K562 (cell line): ENCODE measurements around the gene F2RL2. TPM values are rescaled to one million over a fixed set of nuclear protein-coding genes. Genes with fewer than 3 reads are reported as not detected.

Experiments
- ATAC-seq: fragments of 200-7000 bp; cut with Tn5 transposase; 3 replicates; pipeline ENCODE4 v1.9.1; 2020; ENCODE audit warnings: moderate library complexity
- BruUV-seq: library from RNA; stranded (reverse); fragments of 400-500 nt; replicated peaks from 2 replicates; lab custom pipeline; 2021; lab: Mats Ljungman, UMichigan
- CTCF ChIA-PET: fragments of 300-600 bp; formaldehyde crosslinking; extraction: SDS; loops from one replicate; lab custom pipeline; 2021; ENCODE audit warnings: low intra/inter-chr PET ratio; lab: Yijun Ruan, JAX
- POLR2A ChIA-PET: fragments of 300-600, 350-650 bp; sonication (Branson Sonifier 250); formaldehyde crosslinking; extraction: SDS; loops from one replicate; lab custom pipeline; 2021; ENCODE audit warnings: antibody characterized with exemption, inconsistent platforms; lab: Yijun Ruan, JAX
- DNase-seq, 4 experiments: peaks; one replicate each; pipeline versions ENCODE4 v3.0.0 to v3.0.0-alpha.2; 2011 to 2018; ENCODE audit warnings: low spot score in 3 of 4, mixed read lengths in 3 of 4; ENCODE audit errors: extremely low read depth in 1 of 4
- FAIRE-seq: peaks from 2 replicates; lab custom pipeline; 2011; peaks lifted over from hg19 to GRCh38; lab: Jason Lieb, UNC
- H2AFZ ChIP-seq: 2 replicates; pipeline ENCODE4 v1.6.0; 2011; ENCODE audit warnings: low read depth, low read length, control low read depth, inconsistent platforms
- H3K27ac ChIP-seq: fragments of 200-600 bp; 3 replicates; pipeline ENCODE4 v1.8.0; 2011; ENCODE audit warnings: low read depth, mild to moderate bottlenecking, control low read depth, inconsistent platforms, low read length, moderate library complexity, mixed read lengths; ENCODE audit errors: extremely low read depth
- H3K27me3 ChIP-seq, 2 experiments: fragments of 300-600 bp in 1 of 2; 2 replicates in 1 of 2; 3 replicates in 1 of 2; pipeline versions ENCODE4 v1.6.0 to v1.8.0; 2011; ENCODE audit warnings: inconsistent platforms in 2 of 2, low read length in 2 of 2, mild to moderate bottlenecking in 1 of 2, mixed read lengths in 1 of 2, moderate library complexity in 1 of 2; ENCODE audit not compliant: control insufficient read depth in 2 of 2, insufficient read depth in 2 of 2
- H3K36me3 ChIP-seq: fragments of 300-600 bp; 3 replicates; pipeline ENCODE4 v1.8.0; 2011; ENCODE audit warnings: mild to moderate bottlenecking, low read length, inconsistent platforms; ENCODE audit not compliant: control insufficient read depth, insufficient read depth
- H3K4me1 ChIP-seq, 2 experiments: fragments of 200-600 bp in 1 of 2; replicated peaks in 1 of 2; 2 replicates in 1 of 2; 3 replicates in 1 of 2; pipeline versions ENCODE4 v1.5.1 to v1.8.0; 2011; ENCODE audit warnings: inconsistent platforms in 2 of 2, low read length in 2 of 2, mild to moderate bottlenecking in 1 of 2, mixed read lengths in 1 of 2, moderate library complexity in 1 of 2; ENCODE audit not compliant: control insufficient read depth in 2 of 2, insufficient read depth in 2 of 2
- H3K4me2 ChIP-seq: 2 replicates; pipeline ENCODE4 v1.6.1; 2011; ENCODE audit warnings: low read length, control low read depth, inconsistent platforms, mixed read lengths; ENCODE audit not compliant: insufficient read depth
- H3K4me3 ChIP-seq: fragments of 200-600 bp; sonication (generic), shearing (Covaris generic); 2 replicates; pipeline ENCODE4 v1.5.1; 2016; ENCODE audit warnings: control low read depth, inconsistent platforms
- H3K79me2 ChIP-seq: fragments of 200-600 bp; 3 replicates; pipeline ENCODE4 v1.8.0; 2011; ENCODE audit warnings: low read length, inconsistent platforms; ENCODE audit not compliant: control insufficient read depth, insufficient read depth
- H3K9ac ChIP-seq, 2 experiments: 2 replicates each; pipeline versions ENCODE4 v1.6.0 to v1.6.1; 2011; ENCODE audit warnings: low read depth in 2 of 2, low read length in 2 of 2, control low read depth in 1 of 2, inconsistent platforms in 1 of 2, mild to moderate bottlenecking in 1 of 2, mixed read lengths in 1 of 2; ENCODE audit not compliant: insufficient read depth in 1 of 2
- H3K9me1 ChIP-seq: one replicate; pipeline ENCODE4 v1.6.0; 2011; ENCODE audit warnings: inconsistent platforms, mild to moderate bottlenecking, low read length, moderate library complexity; ENCODE audit not compliant: control insufficient read depth, insufficient read depth
- H3K9me3 ChIP-seq: replicated peaks from 2 replicates; pipeline ENCODE4 v1.5.1; 2011; ENCODE audit warnings: low read depth, low read length, inconsistent platforms; ENCODE audit not compliant: control insufficient read depth, insufficient read depth
- H4K20me1 ChIP-seq: replicated peaks from 2 replicates; pipeline ENCODE4 v1.6.1; 2011; ENCODE audit warnings: low read length, inconsistent platforms, mixed read lengths; ENCODE audit not compliant: control insufficient read depth, insufficient read depth
- ATF3 ChIP-seq, 2 experiments: fragments of 450-650 bp in 1 of 2; sonication (generic) in 1 of 2; formaldehyde crosslinking in 1 of 2; IDR thresholded peaks in 1 of 2; conservative IDR thresholded peaks in 1 of 2; 2 replicates each; pipeline versions ENCODE4 v1.6.1 to v1.8.1; 2016 to 2023; ENCODE audit warnings: mild to moderate bottlenecking in 2 of 2, moderate library complexity in 2 of 2, inconsistent platforms in 1 of 2, missing genetic modification reagents in 1 of 2
- BHLHE40 ChIP-seq: IDR thresholded peaks from 2 replicates; pipeline ENCODE4 v1.6.1; 2011; ENCODE audit warnings: low read length, improper control_type of control experiment
- BRD9 ChIP-seq: fragments of 450-650 bp; IDR thresholded peaks from 2 replicates; pipeline ENCODE4 v1.6.1; 2018; ENCODE audit warnings: low read depth; ENCODE audit not compliant: partially characterized antibody
- CHAMP1 ChIP-seq: fragments of 450-650 bp; IDR thresholded peaks from 2 replicates; pipeline ENCODE4 v1.6.1; 2016; ENCODE audit warnings: mild to moderate bottlenecking
- CHD2 ChIP-seq: IDR thresholded peaks from 2 replicates; pipeline ENCODE4 v1.6.1; 2011; ENCODE audit warnings: low read depth, low read length
- DIDO1 ChIP-seq: fragments of 450-650 bp; IDR thresholded peaks from 2 replicates; pipeline ENCODE4 v1.6.1; 2016; ENCODE audit warnings: low read depth, missing biosample characterization, missing genetic modification characterization
- ETV5 ChIP-seq: sonication (generic); formaldehyde crosslinking; IDR thresholded peaks from 2 replicates; pipeline ENCODE4 v1.4.0; 2020; ENCODE audit warnings: low read depth, mild to moderate bottlenecking, missing genetic modification reagents
- GABPA ChIP-seq: fragments of 200-800 bp; sonication (Bioruptor generic); conservative IDR thresholded peaks from 2 replicates; pipeline ENCODE4 v1.6.1; 2016; ENCODE audit warnings: low read depth, missing genetic modification characterization, missing compliant biosample characterization
- KLF6 ChIP-seq: fragments of 250-450 bp; sonication (Bioruptor Pico); IDR thresholded peaks from 2 replicates; pipeline ENCODE4 v1.4.0; 2020; ENCODE audit warnings: mild to moderate bottlenecking, moderate library complexity, borderline replicate concordance
- NONO ChIP-seq, 2 experiments: fragments of 200-400 bp in 1 of 2; fragments of 450-650 bp in 1 of 2; formaldehyde crosslinking in 1 of 2; IDR thresholded peaks; 2 replicates each; pipeline ENCODE4 v1.6.1; 2017; ENCODE audit warnings: low read depth in 2 of 2, mild to moderate bottlenecking in 2 of 2, moderate library complexity in 2 of 2, low read length in 1 of 2
- PTBP1 ChIP-seq: fragments of 200-400 bp; formaldehyde crosslinking; IDR thresholded peaks from 2 replicates; pipeline ENCODE4 v1.6.1; 2017; ENCODE audit warnings: low read depth, low read length
- SAFB ChIP-seq: fragments of 200-400 bp; formaldehyde crosslinking; IDR thresholded peaks from 2 replicates; pipeline ENCODE4 v1.6.1; 2017; ENCODE audit warnings: low read depth, low read length, borderline replicate concordance
- TAL1 ChIP-seq: fragments of 450-650 bp; IDR thresholded peaks from 2 replicates; pipeline ENCODE4 v1.6.1; 2016; ENCODE audit warnings: mild to moderate bottlenecking
- TEAD4 ChIP-seq, 2 experiments: sonication (generic) in 1 of 2; formaldehyde crosslinking in 1 of 2; IDR thresholded peaks; 2 replicates each; pipeline versions ENCODE4 v1.6.1 to v1.8.0; 2012 to 2022; ENCODE audit warnings: borderline replicate concordance in 1 of 2, inconsistent platforms in 1 of 2, low read length in 1 of 2, mild to moderate bottlenecking in 1 of 2, missing genetic modification reagents in 1 of 2
- TRIM24 ChIP-seq, 2 experiments: fragments of 450-650 bp; IDR thresholded peaks; 2 replicates each; pipeline ENCODE4 v1.6.1; 2016
- ZNF76 ChIP-seq: fragments of 250-450 bp; sonication (Bioruptor Pico); IDR thresholded peaks from 2 replicates; pipeline ENCODE4 v1.4.0; 2020; ENCODE audit warnings: mild to moderate bottlenecking, moderate library complexity, borderline replicate concordance
- WGBS: fragments of 100-300 bp; shearing (Covaris generic); methylation state at CpG from one replicate; pipeline ENCODE4 v1.1.6; 2016; ENCODE audit warnings: low coverage, mixed read lengths; ENCODE audit not compliant: insufficient coverage; ENCODE audit errors: missing lambda C conversion rate; 5-methylcytosine and 5-hydroxymethylcytosine counted together
- in situ Hi-C: fragments of 300-500 bp; cut with MboI; formaldehyde crosslinking; loops from 4 replicates; pipeline ENCODE4 v1.15.0; 2018; ENCODE audit warnings: inconsistent platforms, mixed read lengths
- intact Hi-C: fragments of 100-400 bp; cut with micrococcal nuclease; formaldehyde crosslinking; loops from 2 replicates; pipeline ENCODE4 v1.14.2; 2022
- polyA plus RNA-seq, 8 experiments: library from polyadenylated mRNA; depleted of rRNA in 4 of 8; stranded (reverse) in 5 of 8; unstranded in 3 of 8; fragments of >200 nt; fragmentation: Nextera tagmentation in 2 of 8; fragmentation: Illumina TruSeq in 1 of 8; extraction: Ambion mirVana in 2 of 8; extraction: Trizol in 1 of 8; gene quantifications; 2 replicates each; pipeline versions ENCODE4 v1.2.1 to v1.2.3, GENCODE V29; 2011 to 2014; ENCODE audit warnings: inconsistent platforms in 1 of 8, missing spikeins in 1 of 8
- total RNA-seq, 7 experiments: library from RNA; depleted of rRNA in 6 of 7; stranded (reverse); fragments of >200 nt in 6 of 7; fragmentation: Illumina TruSeq in 2 of 7; extraction: Trizol in 2 of 7; gene quantifications; 2 replicates each; pipeline versions ENCODE4 v1.2.1 to v1.2.3, GENCODE V29; 2011 to 2021; ENCODE audit warnings: low replicate concordance in 1 of 7

F2RL2 gene
- total and polyA plus RNA-seq, 9 of the 15 experiments (the other 6 are each of a cell fraction or from before 2014, with no cell fraction given): 0.03 to 0.12 (median 0.06) TPM; not detected in 3

DNA sequence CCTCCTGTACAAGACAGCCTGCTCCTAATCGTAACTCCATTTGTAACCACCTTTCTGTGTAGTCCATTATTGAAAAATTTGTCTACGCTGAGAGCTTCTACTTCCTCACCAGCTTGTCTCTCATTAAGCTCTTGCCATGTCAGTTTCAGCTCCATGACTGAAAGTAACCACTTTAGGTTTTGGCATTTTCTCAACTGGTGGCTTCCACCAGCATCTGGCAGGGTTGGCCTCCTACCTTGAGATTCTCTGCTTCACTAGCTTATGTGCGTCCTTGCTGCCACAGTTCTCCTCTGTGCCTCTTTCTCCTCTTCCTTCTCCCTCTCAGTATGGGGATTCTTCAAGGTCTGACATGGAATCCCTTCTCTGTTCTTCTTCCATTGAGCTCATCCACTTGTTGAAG, 31.8 kb downstream of the F2RL2 start:
- intact Hi-C loops: no loop called here
- no peaks in the 10 kb centered on the region for H3K9me1 ChIP-seq
- no peaks in the 10 kb centered on the region for H3K36me3 ChIP-seq
- no peak overlapping the region for H3K4me2 ChIP-seq
- CTCF ChIA-PET: no interaction called here
- H3K4me3 ChIP-seq: no peak overlapping the region
- H3K27ac ChIP-seq: no peak overlapping the region
- DNase-seq (no peak), ATAC-seq (no peak), FAIRE-seq (no peak)
- H4K20me1 ChIP-seq: no peaks in the 10 kb centered on the region
- no peak overlapping the region for H2AFZ ChIP-seq
- H3K79me2 ChIP-seq: no peaks in the 10 kb centered on the region
- in situ Hi-C loops: no loop called here
- no peak overlapping the region for H3K9ac ChIP-seq
- BruUV-seq: no TSS peak
- 70% methylated on average over 3 of the region's 3 CpGs for WGBS
- no peaks in the 10 kb centered on the region for H3K4me1 ChIP-seq
- no peaks in the 10 kb centered on the region for H3K27me3 ChIP-seq
- TF ChIP-seq GABPA (tag) (no peak), PTBP1 (no peak), TEAD4 (IDR thresholded peaks at IDR 0.05; ENCODE audit: low read length) (no peak), TEAD4 (CRISPR knock-in tag; IDR thresholded peaks at IDR 0.05; ENCODE audit: borderline replicate concordance) (no peak), TAL1 (no peak), TRIM24 (IDR thresholded peaks at IDR 0.05) (no peak), CHAMP1 (no peak), ATF3 (IDR thresholded peaks at IDR 0.05) (no peak), ATF3 (CRISPR knock-in tag; conservative IDR thresholded peaks at IDR 0.05) (no peak), KLF6 (no peak), ZNF76 (CRISPR knock-in tag) (no peak), SAFB (no peak), ETV5 (no peak), BRD9 (no peak), CHD2 (no peak), DIDO1 (tag) (no peak), NONO (IDR thresholded peaks at IDR 0.05; ENCODE audit: low read depth in 2 of 2, low read length in 1 of 2) (no peak), BHLHE40 (no peak)
- TF ChIP-seq, all 486 proteins: peak for 0
- POLR2A ChIA-PET: interaction anchor here (1.3 kb wide), 1 partner anchor 183 kb away, joined by 3 read pairs; no protein-coding TSS in a partner anchor
- no peaks in the 10 kb centered on the region for H3K9me3 ChIP-seq
